Mammary epithelial cell (primary cell): ENCODE data around the gene TMX3.

Experiments used
- EZH2 ChIP-seq: IDR thresholded peaks from 2 replicates; pipeline ENCODE4 v1.6.1; 2012; ENCODE audit warnings: low read length, inconsistent platforms, borderline replicate concordance
- TF ChIP-seq, protein P1 (sequence below), 2 donors: IDR thresholded peaks in 1 of 2; conservative IDR thresholded peaks in 1 of 2; 2 replicates each; pipeline ENCODE4 v1.5.1; 2011 to 2012; ENCODE audit warnings: inconsistent platforms in 2 of 2, low read length in 2 of 2, mild to moderate bottlenecking in 2 of 2, control low read depth in 1 of 2, low read depth in 1 of 2; ENCODE audit not compliant: insufficient read depth in 1 of 2; ENCODE audit errors: extremely low read depth in 1 of 2

DNA sequence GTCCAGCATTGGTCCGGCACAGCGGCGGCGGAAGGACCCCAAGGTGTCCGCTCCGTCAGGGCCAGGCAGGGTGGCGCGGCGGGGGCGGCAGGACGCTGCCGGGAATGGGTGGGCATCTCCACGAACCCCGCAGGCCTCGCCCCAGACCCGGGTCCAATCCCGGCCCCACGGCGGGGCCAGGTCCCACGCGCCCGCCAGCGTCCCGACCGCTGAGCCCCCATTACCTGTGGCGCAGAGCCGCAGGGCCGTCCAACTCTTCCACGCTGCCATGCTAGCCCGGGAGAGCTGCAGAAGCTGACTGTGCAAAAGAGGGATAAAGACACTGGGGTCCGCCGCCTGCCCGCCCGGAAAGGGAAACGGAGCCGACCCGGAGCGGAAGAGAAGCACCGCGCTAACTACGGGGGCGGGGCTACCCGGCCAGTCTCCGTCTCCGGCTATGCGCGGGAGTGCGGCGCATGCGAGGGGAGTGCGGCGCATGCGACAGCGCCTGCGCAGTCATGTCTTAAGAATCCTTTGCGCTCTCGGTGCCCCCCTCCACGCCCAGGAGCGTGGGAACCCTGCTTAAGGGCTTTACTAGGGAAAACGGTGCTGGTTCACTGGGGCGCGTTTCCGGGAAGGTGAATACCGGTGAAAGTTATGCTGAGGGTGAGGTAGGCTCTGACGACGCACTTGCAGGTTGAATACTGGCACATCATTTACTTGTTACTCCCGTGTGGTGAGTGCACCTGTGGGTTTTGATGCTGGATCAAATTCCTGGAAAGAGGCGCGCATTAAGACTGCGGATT lies at the start of gene TMX3:
- TF ChIP-seq EZH2: no peak
- TF ChIP-seq, protein P1, sequence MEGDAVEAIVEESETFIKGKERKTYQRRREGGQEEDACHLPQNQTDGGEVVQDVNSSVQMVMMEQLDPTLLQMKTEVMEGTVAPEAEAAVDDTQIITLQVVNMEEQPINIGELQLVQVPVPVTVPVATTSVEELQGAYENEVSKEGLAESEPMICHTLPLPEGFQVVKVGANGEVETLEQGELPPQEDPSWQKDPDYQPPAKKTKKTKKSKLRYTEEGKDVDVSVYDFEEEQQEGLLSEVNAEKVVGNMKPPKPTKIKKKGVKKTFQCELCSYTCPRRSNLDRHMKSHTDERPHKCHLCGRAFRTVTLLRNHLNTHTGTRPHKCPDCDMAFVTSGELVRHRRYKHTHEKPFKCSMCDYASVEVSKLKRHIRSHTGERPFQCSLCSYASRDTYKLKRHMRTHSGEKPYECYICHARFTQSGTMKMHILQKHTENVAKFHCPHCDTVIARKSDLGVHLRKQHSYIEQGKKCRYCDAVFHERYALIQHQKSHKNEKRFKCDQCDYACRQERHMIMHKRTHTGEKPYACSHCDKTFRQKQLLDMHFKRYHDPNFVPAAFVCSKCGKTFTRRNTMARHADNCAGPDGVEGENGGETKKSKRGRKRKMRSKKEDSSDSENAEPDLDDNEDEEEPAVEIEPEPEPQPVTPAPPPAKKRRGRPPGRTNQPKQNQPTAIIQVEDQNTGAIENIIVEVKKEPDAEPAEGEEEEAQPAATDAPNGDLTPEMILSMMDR (conservative IDR thresholded peaks at IDR 0.05 in 1 of 2, IDR thresholded peaks at IDR 0.05 in 1 of 2; ENCODE audit: extremely low read depth in 1 of 2, insufficient read depth in 1 of 2, low read depth in 1 of 2, low read length in 2 of 2): no peak
